SU-DHL-6 (cell line): Measurements from ENCODE around the gene TSPO.

Source experiments
- H2AFZ ChIP-seq: fragments of 200-600 bp; sonication (generic); 2 replicates; pipeline ENCODE4 v1.6.1; 2014; ENCODE audit warnings: low read depth, mild to moderate bottlenecking, moderate library complexity, mixed read lengths, antibody characterized with exemption, low read length; ENCODE audit not compliant: severe bottlenecking
- H3F3A ChIP-seq: fragments of 200-600 bp; shearing (Covaris generic); 2 replicates; pipeline ENCODE4 v1.6.0; 2016; ENCODE audit warnings: antibody characterized with exemption, mild to moderate bottlenecking; ENCODE audit not compliant: insufficient read depth
- H3K27ac ChIP-seq: fragments of 200-600 bp; sonication (generic); 2 replicates; pipeline ENCODE4 v1.5.1; 2016; ENCODE audit warnings: low read depth, mild to moderate bottlenecking, low read length, moderate library complexity, mixed read lengths
- H3K27me3 ChIP-seq: fragments of 200-600 bp; sonication (generic), shearing (Covaris generic); 2 replicates; pipeline ENCODE4 v1.6.0; 2014; ENCODE audit warnings: mild to moderate bottlenecking, low read length
- H3K36me3 ChIP-seq: fragments of 200-600 bp; sonication (generic); 2 replicates; pipeline ENCODE4 v1.6.1; 2014; ENCODE audit warnings: mild to moderate bottlenecking, low read length, mixed read lengths
- H3K4me2 ChIP-seq: fragments of 300-600, 200-600 bp; shearing (Covaris generic), sonication (generic); 2 replicates; pipeline ENCODE4 v1.6.0; 2014; ENCODE audit warnings: low read length, low read depth, mild to moderate bottlenecking; ENCODE audit not compliant: poor library complexity, severe bottlenecking
- H3K4me3 ChIP-seq: fragments of 200-600 bp; sonication (generic); 2 replicates; pipeline ENCODE4 v1.5.1; 2014; ENCODE audit warnings: antibody characterized with exemption, low read length, mild to moderate bottlenecking, mixed read lengths; ENCODE audit not compliant: insufficient read depth, poor library complexity, severe bottlenecking
- H3K79me2 ChIP-seq: fragments of 200-600 bp; sonication (generic); 2 replicates; pipeline ENCODE4 v1.6.1; 2014; ENCODE audit warnings: mild to moderate bottlenecking, low read length, moderate library complexity; ENCODE audit not compliant: insufficient read depth
- H3K9ac ChIP-seq: fragments of 200-600 bp; sonication (generic); 2 replicates; pipeline ENCODE4 v1.7.0; 2014; ENCODE audit warnings: mild to moderate bottlenecking, low read length
- H3K9me2 ChIP-seq: fragments of 200-600 bp; sonication (generic); replicated peaks from 2 replicates; pipeline ENCODE4 v1.6.1; 2014; ENCODE audit warnings: low read length; ENCODE audit not compliant: insufficient read depth
- H3K9me3 ChIP-seq: fragments of 200-600 bp; sonication (generic); 2 replicates; pipeline ENCODE4 v1.6.1; 2014; ENCODE audit warnings: low read length, mixed read lengths; ENCODE audit not compliant: insufficient read depth
- H4K20me1 ChIP-seq: fragments of 200-600 bp; sonication (generic); 2 replicates; pipeline ENCODE4 v1.6.1; 2014; ENCODE audit warnings: low read depth, mild to moderate bottlenecking, antibody characterized with exemption, low read length, moderate library complexity, mixed read lengths
- EZH2phosphoT487 ChIP-seq: fragments of 200-600 bp; sonication (generic), shearing (Covaris generic); conservative IDR thresholded peaks from 2 replicates; pipeline ENCODE4 v1.6.1; 2018; ENCODE audit warnings: mild to moderate bottlenecking, antibody characterized with exemption, low read length, moderate library complexity, mixed read lengths
- TF ChIP-seq, protein P1 (sequence below): fragments of 200-600 bp; sonication (generic); IDR thresholded peaks from one replicate; pipeline ENCODE4 v1.5.1; 2017; ENCODE audit warnings: antibody characterized with exemption, mild to moderate bottlenecking, low read length, moderate library complexity; ENCODE audit not compliant: insufficient read depth, poor library complexity, severe bottlenecking

TSPO gene

DNA sequence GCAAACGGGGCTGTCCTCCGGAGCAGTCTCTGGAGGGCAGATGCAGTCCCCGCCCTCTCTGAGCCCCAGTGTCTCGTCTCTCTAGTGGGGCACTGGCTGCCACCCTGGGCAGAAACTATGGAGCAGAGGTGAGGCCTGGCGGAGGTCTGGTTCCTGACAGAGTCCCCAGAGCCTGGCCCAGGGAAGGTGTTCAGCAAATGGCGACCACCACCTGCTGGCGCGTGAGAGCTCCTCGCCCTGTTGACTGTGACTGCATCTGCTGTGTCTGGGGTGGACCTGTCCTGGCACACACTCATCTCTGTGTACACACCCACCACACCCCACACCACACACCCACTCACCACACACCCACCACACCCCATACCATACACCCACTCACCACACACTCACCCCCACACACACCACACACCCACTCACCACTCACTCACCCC lies 53.9 kb downstream of the TSPO start:
- Histone ChIP-seq H3K27ac (no peak overlapping the region), H3K9ac (no peak overlapping the region), H3F3A (no peaks in the 10 kb centered on the region), H3K36me3 (no peaks in the 10 kb centered on the region), H3K4me2 (no peak overlapping the region), H3K4me3 (no peak overlapping the region), H3K79me2 (no peaks in the 10 kb centered on the region), H4K20me1 (no peaks in the 10 kb centered on the region), H3K27me3 (no peaks in the 10 kb centered on the region), H2AFZ (no peak overlapping the region), H3K9me2 (no peaks in the 10 kb centered on the region), H3K9me3 (no peaks in the 10 kb centered on the region)
- TF ChIP-seq EZH2phosphoT487, result no peak
- TF ChIP-seq, protein P1, sequence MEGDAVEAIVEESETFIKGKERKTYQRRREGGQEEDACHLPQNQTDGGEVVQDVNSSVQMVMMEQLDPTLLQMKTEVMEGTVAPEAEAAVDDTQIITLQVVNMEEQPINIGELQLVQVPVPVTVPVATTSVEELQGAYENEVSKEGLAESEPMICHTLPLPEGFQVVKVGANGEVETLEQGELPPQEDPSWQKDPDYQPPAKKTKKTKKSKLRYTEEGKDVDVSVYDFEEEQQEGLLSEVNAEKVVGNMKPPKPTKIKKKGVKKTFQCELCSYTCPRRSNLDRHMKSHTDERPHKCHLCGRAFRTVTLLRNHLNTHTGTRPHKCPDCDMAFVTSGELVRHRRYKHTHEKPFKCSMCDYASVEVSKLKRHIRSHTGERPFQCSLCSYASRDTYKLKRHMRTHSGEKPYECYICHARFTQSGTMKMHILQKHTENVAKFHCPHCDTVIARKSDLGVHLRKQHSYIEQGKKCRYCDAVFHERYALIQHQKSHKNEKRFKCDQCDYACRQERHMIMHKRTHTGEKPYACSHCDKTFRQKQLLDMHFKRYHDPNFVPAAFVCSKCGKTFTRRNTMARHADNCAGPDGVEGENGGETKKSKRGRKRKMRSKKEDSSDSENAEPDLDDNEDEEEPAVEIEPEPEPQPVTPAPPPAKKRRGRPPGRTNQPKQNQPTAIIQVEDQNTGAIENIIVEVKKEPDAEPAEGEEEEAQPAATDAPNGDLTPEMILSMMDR, result no peak

GRCh38 chr22:43205748-43206508 lies 54.6 kb downstream of the TSPO start:
- H2AFZ ChIP-seq, result no peak overlapping the region
- no peaks in the 10 kb centered on the region for H3K9me2 ChIP-seq
- H3K27ac ChIP-seq, result no peak overlapping the region
- no peaks in the 10 kb centered on the region for H3K27me3 ChIP-seq
- H3K36me3 ChIP-seq, result no peaks in the 10 kb centered on the region
- H3K4me2 ChIP-seq, result no peak overlapping the region
- no peaks in the 10 kb centered on the region for H3F3A ChIP-seq
- no peaks in the 10 kb centered on the region for H3K9me3 ChIP-seq
- no peaks in the 10 kb centered on the region for H4K20me1 ChIP-seq
- TF ChIP-seq, protein P1, result no peak
- TF ChIP-seq EZH2phosphoT487, result no peak
- no peaks in the 10 kb centered on the region for H3K79me2 ChIP-seq
- H3K9ac ChIP-seq, result no peak overlapping the region
- H3K4me3 ChIP-seq, result no peak overlapping the region

DNA sequence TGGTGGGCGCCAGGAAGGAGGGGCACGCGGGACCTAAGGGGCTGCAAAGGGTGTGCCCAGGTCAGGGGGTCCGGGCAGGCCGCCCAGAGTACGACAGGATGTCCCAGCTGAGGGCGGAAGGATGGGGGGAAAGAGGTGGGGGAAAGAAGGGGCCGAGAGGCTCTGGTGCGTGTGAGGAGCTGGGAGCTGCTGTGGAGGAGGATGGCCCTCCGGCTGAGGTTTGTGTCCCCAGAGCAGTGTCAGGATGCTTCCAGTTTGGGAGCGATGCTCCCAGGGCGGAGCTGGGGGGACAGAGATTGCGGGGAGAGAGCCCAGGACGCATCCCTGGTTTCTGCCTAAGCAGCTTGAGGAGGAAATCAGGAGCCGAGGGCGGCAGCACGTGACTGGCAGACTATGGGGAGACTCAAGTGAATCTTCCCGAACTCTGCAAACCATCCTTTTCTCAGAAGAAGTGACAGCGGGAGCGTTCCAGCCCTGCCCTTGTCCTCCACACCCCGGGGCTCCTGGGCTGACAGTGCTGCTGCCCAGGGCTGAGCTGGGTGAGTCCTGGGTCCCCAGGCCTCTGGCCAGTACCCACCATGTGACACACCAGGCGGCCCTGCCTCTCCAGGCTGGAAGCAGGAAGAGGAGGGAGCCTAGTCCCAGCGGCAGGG lies 55.3 kb downstream of the TSPO start:
- Histone ChIP-seq H4K20me1 (no peaks in the 10 kb centered on the region), H2AFZ (no peak overlapping the region)

More for the DNA sequence above, 55.3 kb downstream of the TSPO start:
- no peak overlapping the region for H3K9ac ChIP-seq
- TF ChIP-seq, protein P1, result no peak
- no peak for TF ChIP-seq EZH2phosphoT487
- no peak overlapping the region for H3K27ac ChIP-seq
- no peaks in the 10 kb centered on the region for H3K36me3 ChIP-seq
- no peaks in the 10 kb centered on the region for H3K79me2 ChIP-seq
- H3K4me2 ChIP-seq, result no peak overlapping the region
- no peaks in the 10 kb centered on the region for H3K9me2 ChIP-seq
- no peaks in the 10 kb centered on the region for H3K27me3 ChIP-seq
- no peaks in the 10 kb centered on the region for H3F3A ChIP-seq
- H3K4me3 ChIP-seq, result no peak overlapping the region
- no peaks in the 10 kb centered on the region for H3K9me3 ChIP-seq
